Effector memory CD4-positive, alpha-beta T cell (primary cell): ENCODE data around the gene ATP1A3.
"Not testable (repeated sequence)": the region's sequence is repeated elsewhere in the genome, so short reads cannot be mapped to it uniquely, and the experiment has no call there.

Experiments used
- DNase-seq, 3 donors: peaks; one replicate each; pipeline ENCODE4 v3.0.0-alpha.2; 2020
- H3K27ac ChIP-seq: 2 replicates; pipeline ENCODE4 v1.7.0; 2013; ENCODE audit warnings: mild to moderate bottlenecking, low read length, moderate library complexity; ENCODE audit not compliant: insufficient read depth, poor library complexity, severe bottlenecking
- H3K27me3 ChIP-seq: replicated peaks from 2 replicates; pipeline ENCODE4 v1.7.0; 2013; ENCODE audit warnings: mild to moderate bottlenecking, low read length; ENCODE audit not compliant: insufficient read depth, control insufficient read depth, poor library complexity, severe bottlenecking
- H3K36me3 ChIP-seq: 2 replicates; pipeline ENCODE4 v1.7.0; 2013; ENCODE audit warnings: mild to moderate bottlenecking, low read length, moderate library complexity; ENCODE audit not compliant: control insufficient read depth, insufficient read depth
- H3K4me1 ChIP-seq: 2 replicates; pipeline ENCODE4 v1.7.0; 2013; ENCODE audit warnings: low read length, mild to moderate bottlenecking; ENCODE audit not compliant: control insufficient read depth, insufficient read depth, poor library complexity, severe bottlenecking
- H3K4me3 ChIP-seq: 2 replicates; pipeline ENCODE4 v1.7.0; 2013; ENCODE audit warnings: low read length, low read depth, mild to moderate bottlenecking; ENCODE audit not compliant: insufficient read depth, poor library complexity, severe bottlenecking
- H3K9me3 ChIP-seq: 2 replicates; pipeline ENCODE4 v1.7.0; 2013; ENCODE audit warnings: mild to moderate bottlenecking, low read length, moderate library complexity; ENCODE audit not compliant: control insufficient read depth

Gene ATP1A3

GRCh38 chr19:41951686-41952172 lies 42.3 kb downstream of the ATP1A3 start:
- Histone ChIP-seq H3K4me1 (peaks cover 3% of the 10 kb centered on the region), H3K27ac (no peak overlapping the region), H3K27me3 (no peaks in the 10 kb centered on the region), H3K9me3 (no peaks in the 10 kb centered on the region), H3K4me3 (no peak overlapping the region), H3K36me3 (peaks cover 11% of the 10 kb centered on the region)
- DNase-seq, result peak; percentile 65 to 79 (median 78)

GRCh38 chr19:41947091-41947490 lies 46.9 kb downstream of the ATP1A3 start:
- H3K9me3 ChIP-seq, result no peaks in the 10 kb centered on the region
- H3K27ac ChIP-seq, result no peak overlapping the region
- H3K4me1 ChIP-seq, result peaks cover 29% of the 10 kb centered on the region
- DNase-seq, result no peak
- no peaks in the 10 kb centered on the region for H3K36me3 ChIP-seq
- no peak overlapping the region for H3K4me3 ChIP-seq
- H3K27me3 ChIP-seq, result no peaks in the 10 kb centered on the region

- Histone ChIP-seq H3K27me3 (no peaks in the 10 kb centered on the region), H3K9me3 (no peaks in the 10 kb centered on the region), H3K27ac (peak overlapping the region; percentile 67), H3K4me3 (no peak overlapping the region), H3K4me1 (peaks cover 37% of the 10 kb centered on the region), H3K36me3 (no peaks in the 10 kb centered on the region)
- peak; percentile 81 to 92 (median 90) for DNase-seq
Observed at GRCh38 chr19:41945135-41945766, 48.8 kb downstream of the ATP1A3 start.

GRCh38 chr19:41944336-41944735 lies 49.7 kb downstream of the ATP1A3 start:
- DNase-seq, result no peak
- no peaks in the 10 kb centered on the region for H3K36me3 ChIP-seq
- H3K27ac ChIP-seq, result peak overlapping the region; percentile 67
- H3K4me1 ChIP-seq, result peaks cover 41% of the 10 kb centered on the region
- H3K9me3 ChIP-seq, result no peaks in the 10 kb centered on the region
- no peak overlapping the region for H3K4me3 ChIP-seq
- H3K27me3 ChIP-seq, result no peaks in the 10 kb centered on the region

GRCh38 chr19:41941410-41942202 lies 52.4 kb downstream of the ATP1A3 start:
- no peaks in the 10 kb centered on the region for H3K9me3 ChIP-seq
- H3K4me3 ChIP-seq, result no peak overlapping the region

GRCh38 chr19:41940731-41941409 lies 53.2 kb downstream of the ATP1A3 start:
- Histone ChIP-seq H3K9me3 (no peaks in the 10 kb centered on the region), H3K4me1 (peaks cover 33% of the 10 kb centered on the region), H3K36me3 (no peaks in the 10 kb centered on the region), H3K4me3 (peak overlapping the region; percentile 53), H3K27ac (peak overlapping the region; percentile 32), H3K27me3 (no peaks in the 10 kb centered on the region)
- no peak for DNase-seq

More at GRCh38 chr19:41941410-41942202, 52.4 kb downstream of the ATP1A3 start:
- Histone ChIP-seq H3K4me1 (peaks cover 40% of the 10 kb centered on the region), H3K36me3 (no peaks in the 10 kb centered on the region), H3K27me3 (no peaks in the 10 kb centered on the region), H3K27ac (no peak overlapping the region)
- DNase-seq, result no peak

GRCh38 chr19:41939861-41940730 lies 53.9 kb downstream of the ATP1A3 start:
- Histone ChIP-seq H3K4me3 (peak overlapping the region; percentile 53), H3K27ac (peak overlapping the region; percentile 32), H3K27me3 (no peaks in the 10 kb centered on the region), H3K36me3 (no peaks in the 10 kb centered on the region), H3K4me1 (peaks cover 25% of the 10 kb centered on the region), H3K9me3 (no peaks in the 10 kb centered on the region)
- DNase-seq, result peak in 2 of 3 donors; percentile 33 to 45

- H3K27me3 ChIP-seq, H3K27ac ChIP-seq, H3K9me3 ChIP-seq, H3K36me3 ChIP-seq, H3K4me3 ChIP-seq, DNase-seq: not testable (repeated sequence)
- peaks cover 24% of the 10 kb centered on the region for H3K4me1 ChIP-seq
Observed at GRCh38 chr19:41939209-41939608, 54.8 kb downstream of the ATP1A3 start.
